H1 (cell line): Measurements from ENCODE around the gene MYH11. TPM values are rescaled to one million over a fixed set of nuclear protein-coding genes. Genes with fewer than 3 reads are reported as not detected.

Source experiments
- CTCF ChIA-PET: fragments of 300-600 bp; sonication (Branson Sonifier 250); formaldehyde crosslinking; loops from one replicate; lab custom pipeline; 2021; ENCODE audit not compliant: partially characterized antibody; lab: Charles Lee
- POLR2A ChIA-PET: fragments of 300-600 bp; sonication (Branson Sonifier 250); formaldehyde crosslinking; loops from one replicate; lab custom pipeline; 2021; ENCODE audit warnings: inconsistent platforms; ENCODE audit not compliant: partially characterized antibody; lab: Charles Lee
- DNase-seq, 2 experiments: peaks; one replicate each; pipeline versions ENCODE4 v3.0.0 to v3.0.0-alpha.2; 2010 to 2022; ENCODE audit warnings: low spot score in 2 of 2, low read depth in 1 of 2, mixed read lengths in 1 of 2
- FAIRE-seq: peaks from 2 replicates; lab custom pipeline; 2011; peaks lifted over from hg19 to GRCh38; lab: Jason Lieb, UNC
- H2AFZ ChIP-seq: 2 replicates; pipeline ENCODE4 v1.8.1; 2012; ENCODE audit warnings: low read length, inconsistent platforms
- H2AK5ac ChIP-seq: 2 replicates; pipeline ENCODE4 v1.6.1; 2013; ENCODE audit warnings: low read depth, low read length
- H2BK120ac ChIP-seq: replicated peaks from 2 replicates; pipeline ENCODE3; 2013; ENCODE audit warnings: low read depth, low read length, inconsistent platforms
- H2BK12ac ChIP-seq: 2 replicates; pipeline ENCODE4 v1.6.1; 2013; ENCODE audit warnings: low read depth, low read length
- H2BK15ac ChIP-seq: 2 replicates; pipeline ENCODE4 v1.6.1; 2013; ENCODE audit warnings: low read length
- H2BK20ac ChIP-seq: 2 replicates; pipeline ENCODE4 v1.6.1; 2013; ENCODE audit warnings: low read length
- H2BK5ac ChIP-seq: 2 replicates; pipeline ENCODE4 v1.6.1; 2013; ENCODE audit warnings: low read depth, low read length
- H3K14ac ChIP-seq: 2 replicates; pipeline ENCODE4 v1.6.1; 2013; ENCODE audit warnings: inconsistent platforms; ENCODE audit not compliant: insufficient read length
- H3K18ac ChIP-seq: 2 replicates; pipeline ENCODE4 v1.6.1; 2013; ENCODE audit warnings: low read length; ENCODE audit errors: extremely low read depth
- H3K23ac ChIP-seq: 2 replicates; pipeline ENCODE4 v1.6.1; 2013; ENCODE audit warnings: inconsistent platforms; ENCODE audit not compliant: insufficient read length
- H3K23me2 ChIP-seq: 2 replicates; pipeline ENCODE4 v1.6.1; 2013; ENCODE audit warnings: low read depth, low read length
- H3K27ac ChIP-seq: 2 replicates; pipeline ENCODE4 v1.6.1; 2011; ENCODE audit warnings: low read depth, low read length, inconsistent platforms
- H3K27me3 ChIP-seq, 4 experiments: replicated peaks in 1 of 4; 1 replicate in 1 of 4; 2 replicates in 3 of 4; pipeline versions ENCODE4 v1.6.1 to v1.8.1; 2011 to 2013; ENCODE audit warnings: low read length in 3 of 4, mild to moderate bottlenecking in 3 of 4, inconsistent platforms in 2 of 4, mixed read lengths in 2 of 4, moderate library complexity in 1 of 4; ENCODE audit not compliant: control insufficient read depth in 3 of 4, insufficient read depth in 3 of 4; ENCODE audit errors: extremely low read depth in 1 of 4
- H3K36me3 ChIP-seq, 4 experiments: 2 replicates each; pipeline versions ENCODE4 v1.6.1 to v1.8.1; 2011 to 2013; ENCODE audit warnings: mild to moderate bottlenecking in 4 of 4, low read length in 3 of 4, moderate library complexity in 2 of 4, control low read depth in 1 of 4, inconsistent platforms in 1 of 4; ENCODE audit not compliant: insufficient read depth in 4 of 4, control insufficient read depth in 2 of 4
- H3K4ac ChIP-seq: replicated peaks from 2 replicates; pipeline ENCODE3; 2013; ENCODE audit warnings: low read length, low read depth, mixed read lengths, inconsistent platforms; ENCODE audit not compliant: insufficient read length
- H3K4me1 ChIP-seq, 4 experiments: replicated peaks in 1 of 4; 1 replicate in 1 of 4; 2 replicates in 3 of 4; pipeline versions ENCODE4 v1.6.1 to v1.8.1; 2011 to 2013; ENCODE audit warnings: low read length in 3 of 4, inconsistent platforms in 2 of 4, mixed read lengths in 1 of 4; ENCODE audit not compliant: insufficient read depth in 4 of 4, control insufficient read depth in 3 of 4
- H3K4me2 ChIP-seq, 2 experiments: 2 replicates each; pipeline versions ENCODE4 v1.6.1 to v1.8.1; 2011 to 2013; ENCODE audit warnings: low read depth in 2 of 2, low read length in 2 of 2, control low read depth in 1 of 2, inconsistent platforms in 1 of 2, mild to moderate bottlenecking in 1 of 2; ENCODE audit not compliant: insufficient read depth in 1 of 2
- H3K4me3 ChIP-seq, 4 experiments: fragments of 200-600, 300-600 bp in 1 of 4; sonication (generic), shearing (Covaris generic), sonication (Bioruptor Twin) in 1 of 4; 2 replicates each; pipeline versions ENCODE4 v1.5.1 to v1.8.1; 2011 to 2016; ENCODE audit warnings: low read length in 4 of 4, low read depth in 3 of 4, control low read depth in 2 of 4, inconsistent platforms in 2 of 4, mild to moderate bottlenecking in 2 of 4, mixed read lengths in 1 of 4, moderate library complexity in 1 of 4; ENCODE audit not compliant: insufficient read depth in 2 of 4; ENCODE audit errors: extremely low read depth in 1 of 4
- H3K56ac ChIP-seq: replicated peaks from 2 replicates; pipeline ENCODE3; 2013; ENCODE audit warnings: low read depth, mild to moderate bottlenecking, mixed read lengths, low read length, inconsistent platforms; ENCODE audit not compliant: insufficient read length
- H3K79me1 ChIP-seq: 2 replicates; pipeline ENCODE4 v1.6.1; 2013; ENCODE audit warnings: low read depth, low read length, control low read depth
- H3K79me2 ChIP-seq, 2 experiments: 2 replicates each; pipeline versions ENCODE4 v1.6.1 to v1.8.1; 2012 to 2013; ENCODE audit warnings: low read length in 2 of 2, mild to moderate bottlenecking in 2 of 2, inconsistent platforms in 1 of 2; ENCODE audit not compliant: insufficient read depth in 2 of 2, control insufficient read depth in 1 of 2
- H3K9ac ChIP-seq, 4 experiments: replicated peaks in 1 of 4; 1 replicate in 1 of 4; 2 replicates in 3 of 4; pipeline versions ENCODE4 v1.6.1 to v1.8.1; 2011 to 2013; ENCODE audit warnings: low read depth in 3 of 4, low read length in 3 of 4, control low read depth in 2 of 4, mild to moderate bottlenecking in 2 of 4, moderate library complexity in 2 of 4, inconsistent platforms in 1 of 4; ENCODE audit errors: extremely low read depth in 1 of 4
- H3K9me3 ChIP-seq, 2 experiments: 2 replicates each; pipeline versions ENCODE4 v1.6.1 to v1.8.1; 2012 to 2013; ENCODE audit warnings: mild to moderate bottlenecking in 2 of 2, moderate library complexity in 2 of 2, control low read depth in 1 of 2, inconsistent platforms in 1 of 2, low read depth in 1 of 2, low read length in 1 of 2, mixed read lengths in 1 of 2; ENCODE audit not compliant: insufficient read depth in 2 of 2
- H4K20me1 ChIP-seq, 2 experiments: replicated peaks in 1 of 2; 2 replicates each; pipeline versions ENCODE3 to v1.8.1; 2011 to 2013; ENCODE audit warnings: inconsistent platforms in 2 of 2, low read length in 2 of 2, mild to moderate bottlenecking in 1 of 2; ENCODE audit not compliant: insufficient read depth in 2 of 2, control insufficient read depth in 1 of 2
- H4K5ac ChIP-seq: 2 replicates; pipeline ENCODE4 v1.6.1; 2013; ENCODE audit warnings: low read length, low read depth, mixed read lengths, inconsistent platforms; ENCODE audit not compliant: insufficient read length
- H4K8ac ChIP-seq: 2 replicates; pipeline ENCODE4 v1.8.0; 2013; ENCODE audit warnings: mild to moderate bottlenecking, moderate library complexity, low read length, inconsistent platforms; ENCODE audit not compliant: insufficient read depth; ENCODE audit errors: extremely low read depth
- H4K91ac ChIP-seq: replicated peaks from 2 replicates; pipeline ENCODE3; 2013; ENCODE audit warnings: low read length, mixed read lengths, inconsistent platforms; ENCODE audit not compliant: insufficient read length
- HDAC2 ChIP-seq, 2 experiments: fragments of 300-600 bp in 1 of 2; sonication (generic) in 1 of 2; IDR thresholded peaks; 2 replicates each; pipeline ENCODE4 v1.6.1; 2011 to 2012; ENCODE audit warnings: low read depth in 2 of 2, low read length in 2 of 2, mild to moderate bottlenecking in 2 of 2, moderate library complexity in 2 of 2, borderline replicate concordance in 1 of 2, inconsistent platforms in 1 of 2
- WGBS, 2 experiments: shearing (Covaris generic) in 1 of 2; methylation state at CpG; one replicate each; pipeline versions ENCODE4 v1.1.6 to v1.1.7; 2013 to 2015; ENCODE audit warnings: low lambda C conversion rate in 2 of 2, mixed read lengths in 2 of 2, inconsistent platforms in 1 of 2, low coverage in 1 of 2, missing lambda C conversion rate in 1 of 2; ENCODE audit not compliant: insufficient replicate concordance in 2 of 2, insufficient coverage in 1 of 2, insufficient read length in 1 of 2; ENCODE audit errors: extremely low coverage in 1 of 2, missing lambda C conversion rate in 1 of 2; 5-methylcytosine and 5-hydroxymethylcytosine counted together
- polyA plus RNA-seq, 7 experiments: library from polyadenylated mRNA; depleted of rRNA in 3 of 7; stranded (reverse) in 5 of 7; unstranded in 2 of 7; fragments of >200 nt in 5 of 7; fragments of 200-250 nt in 2 of 7; gene quantifications; 1 replicate in 5 of 7; 2 replicates in 1 of 7; 4 replicates in 1 of 7; pipeline versions ENCODE4 v1.2.1 to v1.2.3, GENCODE V29; 2011 to 2013; ENCODE audit warnings: missing spikeins in 2 of 7, mixed read lengths in 2 of 7
- total RNA-seq: library from RNA; stranded (reverse); fragmentation: NEBNext Ultra II Directional; extraction: Animal tissue kit (Norgen Biotek cat#: 25700); gene quantifications from 2 replicates; pipeline ENCODE4 v1.2.1, GENCODE V29; 2021

MYH11 gene
- total and polyA plus RNA-seq, 2 of the 8 experiments (the other 6 are each of a cell fraction or from before 2014, with no cell fraction given) = 0.11 to 0.78 TPM

- Histone ChIP-seq H2BK12ac (no peak overlapping the region), H2BK5ac (no peak overlapping the region; the same call in 1 of the 2 replicates), H3K4me2 (no peak overlapping the region), H2BK120ac (no peak overlapping the region), H2BK20ac (no peak overlapping the region), H4K8ac (no peak overlapping the region), H3K27me3 (no peaks in the 10 kb centered on the region), H3K79me2 (no peaks in the 10 kb centered on the region), H3K18ac (no peak overlapping the region), H3K36me3 (peaks cover 0 to 18% (median 3%) of the 10 kb centered on the region in 4 experiments; a peak in 6 of 8 replicates), H3K4ac (no peak overlapping the region), H2AFZ (no peak overlapping the region), H3K4me1 (no peaks in the 10 kb centered on the region; a peak in 1 of 7 replicates), H3K27ac (no peak overlapping the region), H3K23me2 (no peaks in the 10 kb centered on the region), H4K5ac (no peak overlapping the region), H4K20me1 (no peaks in the 10 kb centered on the region), H3K14ac (no peak overlapping the region), H3K56ac (no peak overlapping the region), H3K9ac (no peak overlapping the region), H3K9me3 (no peaks in the 10 kb centered on the region), H3K79me1 (no peaks in the 10 kb centered on the region), H3K4me3 (no peak overlapping the region), H4K91ac (no peak overlapping the region), H2AK5ac (no peak overlapping the region), H3K23ac (no peak overlapping the region)
- ChIA-PET POLR2A (interaction anchor here (0.6 to 1.1 kb wide), 2 partner anchors 18 to 24 kb away, joined by 3 read pairs; no protein-coding TSS in a partner anchor), CTCF (interaction anchor here (1.0 to 1.7 kb wide), 4 partner anchors 10 to 33 kb away, joined by 3 to 13 read pairs (median 4); no protein-coding TSS in a partner anchor)
- 93% methylated on average over 8 of the region's 8 CpGs; no CpG with 5 or more reads in 1 of the 2 experiments for WGBS, 2 experiments
- no peak for DNase-seq
- TF ChIP-seq HDAC2 (IDR thresholded peaks at IDR 0.05; ENCODE audit: borderline replicate concordance in 1 of 2, low read depth in 2 of 2, low read length in 2 of 2) = no peak
- TF ChIP-seq, all 59 proteins: peak for 0
- no peak for FAIRE-seq
- no peak overlapping the region for H2BK15ac ChIP-seq
These were observed 185.2 kb downstream of the MYH11 start for GRCh38 chr16:15671530-15672117.
